ENCODE results near the gene ARFGAP2.

DNA sequence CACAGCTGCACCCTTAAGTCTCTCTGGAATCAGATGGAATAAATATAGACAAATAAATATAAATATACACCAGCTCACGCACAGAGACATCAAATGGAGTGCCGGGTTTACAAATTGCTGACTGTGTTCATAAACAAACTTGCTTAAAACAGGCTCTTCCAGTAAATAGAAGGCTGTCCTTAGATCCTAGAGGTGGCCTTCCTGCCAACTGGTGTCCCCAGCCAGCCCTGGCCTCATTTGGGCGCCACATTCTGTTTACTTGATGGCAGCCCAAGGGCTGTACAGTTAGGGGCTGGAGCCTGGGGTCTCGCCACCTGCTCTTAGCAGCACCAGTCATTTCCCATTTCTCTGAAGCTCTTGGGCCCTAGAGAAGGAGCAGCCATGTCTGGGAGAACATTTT is 20.8 kb downstream of the ARFGAP2 start:
- TF ChIP-seq, protein P1, sequence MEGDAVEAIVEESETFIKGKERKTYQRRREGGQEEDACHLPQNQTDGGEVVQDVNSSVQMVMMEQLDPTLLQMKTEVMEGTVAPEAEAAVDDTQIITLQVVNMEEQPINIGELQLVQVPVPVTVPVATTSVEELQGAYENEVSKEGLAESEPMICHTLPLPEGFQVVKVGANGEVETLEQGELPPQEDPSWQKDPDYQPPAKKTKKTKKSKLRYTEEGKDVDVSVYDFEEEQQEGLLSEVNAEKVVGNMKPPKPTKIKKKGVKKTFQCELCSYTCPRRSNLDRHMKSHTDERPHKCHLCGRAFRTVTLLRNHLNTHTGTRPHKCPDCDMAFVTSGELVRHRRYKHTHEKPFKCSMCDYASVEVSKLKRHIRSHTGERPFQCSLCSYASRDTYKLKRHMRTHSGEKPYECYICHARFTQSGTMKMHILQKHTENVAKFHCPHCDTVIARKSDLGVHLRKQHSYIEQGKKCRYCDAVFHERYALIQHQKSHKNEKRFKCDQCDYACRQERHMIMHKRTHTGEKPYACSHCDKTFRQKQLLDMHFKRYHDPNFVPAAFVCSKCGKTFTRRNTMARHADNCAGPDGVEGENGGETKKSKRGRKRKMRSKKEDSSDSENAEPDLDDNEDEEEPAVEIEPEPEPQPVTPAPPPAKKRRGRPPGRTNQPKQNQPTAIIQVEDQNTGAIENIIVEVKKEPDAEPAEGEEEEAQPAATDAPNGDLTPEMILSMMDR (IDR thresholded peaks at IDR 0.05; ENCODE audit: poor library complexity, severe bottlenecking), result no peak
- TF ChIP-seq TAF1 (IDR thresholded peaks at IDR 0.05; ENCODE audit: low read depth) (no peak), SMC3 (conservative IDR thresholded peaks at IDR 0.05; ENCODE audit: poor library complexity) (no peak)
